Measurements from ENCODE around the gene VSIG2.

DNA sequence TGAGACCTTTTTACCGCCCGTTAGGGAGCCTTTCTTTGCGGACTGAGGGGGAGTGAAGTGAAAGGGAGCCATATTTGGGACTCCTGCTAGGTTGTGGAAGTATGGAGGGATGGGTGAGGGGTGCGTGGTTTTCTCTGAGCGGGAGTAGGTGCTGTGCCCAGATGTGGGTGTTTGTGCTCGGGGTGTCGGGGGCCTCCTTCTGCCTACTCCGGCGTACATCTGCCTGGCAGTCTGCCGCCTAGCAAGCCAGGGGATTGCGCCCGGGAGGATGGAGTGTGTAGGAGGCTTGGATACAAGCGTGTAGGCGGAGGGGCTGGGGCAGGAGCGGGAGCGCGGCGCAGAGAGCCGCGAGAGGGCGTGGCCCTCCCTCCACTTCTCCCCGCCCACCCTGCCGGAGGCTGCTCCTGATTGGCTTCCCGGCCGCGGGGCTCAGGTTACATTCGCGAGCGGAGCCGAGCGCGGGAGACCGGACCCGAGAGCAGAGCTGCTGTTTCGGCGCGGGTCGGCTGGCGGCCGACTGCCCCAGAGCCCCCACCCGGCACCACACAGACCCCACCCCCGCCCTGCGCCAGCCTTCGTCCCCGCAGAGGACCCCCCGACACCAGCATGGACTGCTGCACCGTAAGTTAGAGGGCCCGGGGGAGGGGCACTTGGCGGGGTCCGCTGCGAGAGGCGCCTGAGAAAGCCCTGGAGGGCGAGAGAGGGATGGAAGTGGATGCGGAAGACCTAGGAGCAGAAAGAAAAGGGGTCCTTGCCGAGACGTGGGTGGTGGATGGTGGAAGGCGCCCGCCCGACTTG lies 12.4 kb downstream of the VSIG2 start, which contains the start of gene NRGN:
- TF ChIP-seq CTCF (IDR thresholded peaks at IDR 0.05) (no peak), POLR2A (IDR thresholded peaks at IDR 0.05) (no peak)
